Measurements from ENCODE around the gene KDM4B.

DNA sequence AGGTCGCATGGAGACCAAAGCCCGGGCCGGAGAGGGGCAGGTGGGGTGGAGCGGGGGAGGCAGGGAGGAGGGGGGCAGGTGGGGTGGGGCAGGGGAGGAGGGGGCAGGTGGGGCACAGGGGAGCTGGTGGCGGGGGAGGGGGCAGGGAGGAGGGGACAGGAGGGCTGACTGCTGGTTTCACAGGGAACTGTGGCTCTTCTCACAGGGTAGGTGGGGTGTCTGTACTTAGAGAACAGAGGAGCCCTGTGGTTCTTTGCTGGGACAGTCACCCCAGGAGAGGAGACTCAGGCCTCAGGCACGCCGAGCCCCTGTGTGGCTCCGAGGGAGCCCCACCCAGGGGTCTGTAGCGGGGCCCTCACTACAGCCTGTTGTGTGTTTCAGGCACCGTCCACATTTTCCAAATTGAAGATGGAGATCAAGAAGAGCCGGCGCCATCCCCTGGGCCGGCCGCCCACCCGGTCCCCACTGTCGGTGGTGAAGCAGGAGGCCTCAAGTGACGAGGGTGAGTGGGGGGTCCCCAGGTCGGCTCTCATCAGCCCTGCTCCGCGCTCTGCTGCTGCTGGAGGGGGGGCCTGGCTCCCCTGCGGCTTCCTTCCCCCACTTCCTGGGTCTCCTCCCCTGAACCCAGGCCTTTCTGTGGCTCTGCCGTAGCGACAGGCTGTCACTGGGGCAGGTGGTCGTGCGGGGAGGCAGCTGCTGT, 162.7 kb downstream of the KDM4B start:
- TF ChIP-seq, protein P1, sequence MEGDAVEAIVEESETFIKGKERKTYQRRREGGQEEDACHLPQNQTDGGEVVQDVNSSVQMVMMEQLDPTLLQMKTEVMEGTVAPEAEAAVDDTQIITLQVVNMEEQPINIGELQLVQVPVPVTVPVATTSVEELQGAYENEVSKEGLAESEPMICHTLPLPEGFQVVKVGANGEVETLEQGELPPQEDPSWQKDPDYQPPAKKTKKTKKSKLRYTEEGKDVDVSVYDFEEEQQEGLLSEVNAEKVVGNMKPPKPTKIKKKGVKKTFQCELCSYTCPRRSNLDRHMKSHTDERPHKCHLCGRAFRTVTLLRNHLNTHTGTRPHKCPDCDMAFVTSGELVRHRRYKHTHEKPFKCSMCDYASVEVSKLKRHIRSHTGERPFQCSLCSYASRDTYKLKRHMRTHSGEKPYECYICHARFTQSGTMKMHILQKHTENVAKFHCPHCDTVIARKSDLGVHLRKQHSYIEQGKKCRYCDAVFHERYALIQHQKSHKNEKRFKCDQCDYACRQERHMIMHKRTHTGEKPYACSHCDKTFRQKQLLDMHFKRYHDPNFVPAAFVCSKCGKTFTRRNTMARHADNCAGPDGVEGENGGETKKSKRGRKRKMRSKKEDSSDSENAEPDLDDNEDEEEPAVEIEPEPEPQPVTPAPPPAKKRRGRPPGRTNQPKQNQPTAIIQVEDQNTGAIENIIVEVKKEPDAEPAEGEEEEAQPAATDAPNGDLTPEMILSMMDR (IDR thresholded peaks at IDR 0.05), result no peak
- TF ChIP-seq POLR2A (IDR thresholded peaks at IDR 0.05), result no peak

Data from uterus (tissue), 2 donors.